HG03196 (cell line): Measurements from ENCODE around the gene TOP3A.
A peak's percentile ranks its signal among the peaks of the same experiment; 100 is the strongest.

ENCODE experiments used
- ATAC-seq: cut with Tn5 transposase; IDR thresholded peaks from one replicate; pipeline ENCODE4 v1.9.1; 2021; ENCODE audit not compliant: unreplicated experiment

The TOP3A gene

GRCh38 chr17:18278867-18279266, 35.9 kb downstream of the TOP3A start:
- ATAC-seq = no peak

DNA sequence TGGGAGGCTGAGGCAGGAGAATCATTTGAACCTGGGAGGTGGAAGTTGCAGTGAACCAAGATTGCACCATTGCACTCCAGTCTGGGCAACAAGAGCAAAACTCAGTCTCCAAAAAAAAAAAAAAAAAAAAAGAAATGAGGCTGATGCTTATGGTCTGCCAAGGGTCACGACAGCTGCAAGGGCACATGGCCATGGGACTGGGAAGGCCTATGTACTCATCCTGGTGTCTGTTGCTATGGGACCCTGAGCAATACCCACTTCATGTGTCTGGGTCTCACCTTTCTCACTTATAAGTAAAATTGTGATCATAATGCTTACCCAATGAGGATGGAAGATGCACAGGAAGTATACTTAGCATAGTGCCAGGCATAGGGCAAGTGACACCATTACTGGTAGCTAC, 37.7 kb downstream of the TOP3A start:
- ATAC-seq = no peak

- ATAC-seq = no peak
These were observed 44.5 kb downstream of the TOP3A start for GRCh38 chr17:18270046-18270931.

DNA sequence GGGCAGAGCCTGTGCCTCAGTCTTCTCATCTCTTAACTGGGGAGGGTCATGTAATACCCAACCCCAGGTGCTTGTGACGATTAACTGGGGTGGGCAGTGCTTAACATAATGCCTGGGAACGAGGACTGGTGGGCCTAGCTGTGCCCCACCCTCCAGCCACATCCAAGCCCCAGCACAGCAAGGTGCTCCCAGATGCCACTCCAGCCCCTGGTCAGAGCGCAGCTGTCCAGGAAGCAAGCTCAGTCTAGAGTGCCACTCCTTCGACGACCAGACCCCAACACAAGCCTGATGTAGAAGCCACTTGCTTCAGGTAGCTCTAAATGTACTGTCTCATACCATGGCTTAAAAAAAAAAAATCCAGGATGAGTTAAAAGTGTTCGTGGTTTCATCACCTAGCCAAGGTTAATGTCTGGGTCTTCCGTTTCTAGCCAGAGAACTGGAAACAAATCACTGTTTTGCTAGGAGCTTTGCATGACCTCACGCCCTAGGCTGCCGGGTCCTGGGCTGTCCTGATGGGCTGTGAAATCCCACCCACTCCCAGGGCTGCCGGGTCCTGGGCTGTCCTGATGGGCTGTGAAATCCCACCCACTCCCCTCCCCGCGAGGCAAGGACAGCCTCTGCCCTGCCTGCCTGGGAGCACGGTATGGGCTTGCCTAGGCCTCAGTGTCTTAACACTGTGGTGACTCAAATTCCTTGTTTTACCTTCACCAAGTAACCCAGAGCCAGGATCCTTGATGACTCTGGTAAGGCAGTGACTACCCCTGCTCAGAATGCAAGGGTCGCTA, 46.7 kb downstream of the TOP3A start:
- ATAC-seq = no peak

DNA sequence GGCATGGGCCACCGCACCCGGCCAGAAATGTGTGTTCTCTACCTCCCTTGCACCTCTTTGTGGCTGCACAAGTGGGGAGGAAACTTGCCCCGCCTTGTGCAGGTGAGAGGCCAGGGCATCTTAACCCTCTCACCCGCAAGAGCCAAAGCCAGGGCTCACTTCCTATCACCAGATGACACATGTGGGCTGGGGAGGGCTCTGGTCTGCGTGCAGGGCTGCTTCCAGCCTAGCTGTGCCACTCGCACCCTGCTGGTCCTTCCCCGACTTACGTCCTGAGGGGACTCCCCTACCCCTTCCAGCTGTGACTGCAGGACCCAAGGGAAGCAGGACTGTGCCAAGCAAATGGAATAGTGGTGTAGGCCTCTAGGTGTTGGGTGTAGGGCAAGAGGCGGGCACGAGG, 47.4 kb downstream of the TOP3A start:
- no peak for ATAC-seq

DNA sequence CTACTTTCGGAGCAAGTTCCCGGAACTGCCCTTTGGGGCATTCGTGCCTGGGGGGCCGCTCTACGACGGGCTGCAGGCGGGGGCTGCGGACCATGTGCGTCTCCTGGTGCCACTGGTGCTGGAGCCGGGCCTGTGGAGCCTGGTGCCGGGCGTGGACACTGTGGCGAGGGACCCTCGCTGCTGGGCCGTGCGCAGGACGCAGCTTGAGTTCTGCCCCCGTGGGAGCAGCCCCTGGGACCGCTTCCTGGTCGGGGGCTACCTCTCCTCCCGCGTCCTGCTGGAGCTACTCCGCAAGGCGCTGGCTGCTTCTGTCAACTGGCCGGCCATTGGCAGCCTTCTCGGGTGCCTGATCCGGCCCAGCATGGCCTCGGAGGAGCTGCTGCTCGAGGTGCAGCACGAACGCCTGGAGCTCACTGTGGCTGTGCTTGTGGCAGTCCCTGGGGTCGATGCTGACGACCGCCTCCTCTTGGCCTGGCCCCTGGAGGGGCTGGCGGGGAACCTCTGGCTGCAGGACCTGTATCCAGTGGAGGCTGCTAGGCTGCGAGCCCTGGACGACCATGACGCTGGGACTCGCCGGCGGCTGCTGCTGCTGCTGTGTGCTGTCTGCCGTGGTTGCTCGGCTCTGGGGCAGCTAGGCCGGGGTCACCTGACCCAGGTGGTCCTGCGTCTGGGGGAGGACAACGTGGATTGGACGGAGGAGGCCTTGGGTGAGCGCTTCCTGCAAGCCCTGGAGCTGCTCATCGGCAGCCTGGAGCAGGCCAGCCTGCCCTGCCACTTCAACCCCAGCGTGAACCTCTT, 50.7 kb downstream of the TOP3A start:
- no peak for ATAC-seq

DNA sequence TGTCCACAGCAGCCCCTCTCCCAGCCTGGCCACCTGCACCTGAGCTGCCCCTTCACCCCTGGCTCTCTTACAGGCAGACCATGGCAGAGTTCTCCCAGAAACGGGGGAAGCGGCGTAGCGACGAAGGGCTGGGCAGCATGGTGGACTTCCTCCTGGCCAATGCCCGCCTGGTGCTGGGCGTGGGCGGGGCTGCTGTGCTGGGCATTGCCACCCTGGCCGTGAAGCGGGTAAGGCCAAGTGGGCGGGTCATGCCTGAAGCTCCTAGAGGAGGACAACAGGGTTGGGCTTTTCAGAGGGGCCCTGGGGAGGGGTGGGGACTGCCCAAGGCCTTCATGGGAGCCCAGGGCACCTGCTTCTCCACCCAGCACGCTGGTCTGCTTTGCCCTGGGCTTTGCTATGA, 52.2 kb downstream of the TOP3A start:
- ATAC-seq = no peak

GRCh38 chr17:18262111-18262510, 52.7 kb downstream of the TOP3A start:
- no peak for ATAC-seq

GRCh38 chr17:18261659-18262058, 53.1 kb downstream of the TOP3A start:
- no peak for ATAC-seq

- no peak for ATAC-seq
These were observed 53.7 kb downstream of the TOP3A start for GRCh38 chr17:18261146-18261515.

GRCh38 chr17:18260332-18261145, 54.3 kb downstream of the TOP3A start, which contains the start of gene MIEF2:
Gene MIEF2 (plus strand): TSS chr17:18260662. CDS start chr17:18262721, 2,059 bp downstream.
- peak; percentile 75 for ATAC-seq

DNA sequence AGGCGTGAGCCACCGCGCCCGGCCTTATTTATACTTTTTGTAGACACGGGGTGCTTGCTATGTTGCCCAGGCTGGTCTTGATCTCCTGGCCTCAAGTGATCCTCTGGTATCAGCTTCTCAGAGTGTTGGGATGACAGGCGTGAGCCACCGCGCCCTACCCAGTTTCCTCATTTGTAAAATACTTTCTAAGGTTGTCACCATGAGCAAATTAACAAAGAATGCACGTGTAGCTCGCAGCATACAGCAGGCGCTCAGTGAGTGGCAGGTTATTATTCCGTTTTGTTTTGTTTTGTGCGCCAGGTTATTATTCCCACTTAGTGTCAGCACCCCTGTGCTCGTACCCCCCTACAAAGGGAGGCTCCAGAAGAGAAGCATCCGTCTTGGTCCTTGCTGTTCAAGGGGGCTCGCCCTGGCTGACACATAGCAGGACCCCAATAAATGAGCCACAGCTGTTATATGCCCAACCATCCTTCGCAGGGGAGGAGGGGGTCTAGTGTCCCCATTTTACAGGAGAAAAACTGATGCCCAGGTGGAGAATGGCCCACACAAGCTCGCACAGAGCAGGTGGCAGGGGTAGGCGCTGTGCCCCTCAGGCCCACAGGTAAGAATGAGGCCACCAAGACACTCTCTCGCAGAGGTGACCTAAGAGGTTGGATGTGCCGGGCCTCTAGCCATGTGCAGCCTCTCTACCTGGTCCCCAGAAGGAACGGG, 55.0 kb downstream of the TOP3A start:
- ATAC-seq = no peak

DNA sequence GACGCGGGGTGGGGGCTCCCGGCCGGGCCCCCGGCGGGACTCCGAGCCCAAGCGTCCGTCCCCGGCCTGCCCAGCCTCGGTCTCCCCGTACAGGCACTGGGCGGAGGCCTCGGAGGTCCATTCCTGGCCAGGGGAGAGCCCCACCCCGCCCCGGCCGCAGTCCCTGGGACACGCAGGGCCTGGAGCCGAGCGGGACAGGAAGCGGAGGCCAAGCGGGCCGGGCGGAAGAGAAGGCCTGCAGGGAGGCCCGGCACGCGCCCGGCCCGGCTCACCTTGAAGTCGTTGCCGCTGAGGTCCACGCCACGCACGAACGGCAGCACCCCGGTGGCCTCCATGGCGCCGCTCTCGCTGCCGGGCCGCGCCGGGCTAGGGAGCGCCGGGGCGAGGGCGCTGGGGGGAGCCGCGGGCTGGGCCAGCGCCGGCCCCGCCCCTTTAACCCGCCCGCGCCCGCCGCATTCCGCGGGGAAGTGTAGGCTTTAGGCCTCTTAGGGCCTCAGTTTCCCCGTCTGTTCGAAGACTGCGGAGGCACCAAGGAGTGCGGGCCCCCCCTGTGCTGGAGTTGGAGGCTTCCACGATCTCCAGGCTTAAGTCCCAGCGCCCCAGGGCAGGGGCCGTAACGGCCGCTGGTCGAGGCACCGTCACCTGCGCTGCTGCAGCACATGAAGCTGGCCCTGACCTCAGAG, 56.3 kb downstream of the TOP3A start, which contains the start of gene FLII:
Gene FLII (minus strand): TSS at position 383 of the 683 bp plus-strand sequence. CDS start 48 bp downstream, at position 335.
- ATAC-seq = peak; percentile 25

- ATAC-seq = peak; percentile 20
These were observed 56.8 kb downstream of the TOP3A start for GRCh38 chr17:18257982-18258355.

DNA sequence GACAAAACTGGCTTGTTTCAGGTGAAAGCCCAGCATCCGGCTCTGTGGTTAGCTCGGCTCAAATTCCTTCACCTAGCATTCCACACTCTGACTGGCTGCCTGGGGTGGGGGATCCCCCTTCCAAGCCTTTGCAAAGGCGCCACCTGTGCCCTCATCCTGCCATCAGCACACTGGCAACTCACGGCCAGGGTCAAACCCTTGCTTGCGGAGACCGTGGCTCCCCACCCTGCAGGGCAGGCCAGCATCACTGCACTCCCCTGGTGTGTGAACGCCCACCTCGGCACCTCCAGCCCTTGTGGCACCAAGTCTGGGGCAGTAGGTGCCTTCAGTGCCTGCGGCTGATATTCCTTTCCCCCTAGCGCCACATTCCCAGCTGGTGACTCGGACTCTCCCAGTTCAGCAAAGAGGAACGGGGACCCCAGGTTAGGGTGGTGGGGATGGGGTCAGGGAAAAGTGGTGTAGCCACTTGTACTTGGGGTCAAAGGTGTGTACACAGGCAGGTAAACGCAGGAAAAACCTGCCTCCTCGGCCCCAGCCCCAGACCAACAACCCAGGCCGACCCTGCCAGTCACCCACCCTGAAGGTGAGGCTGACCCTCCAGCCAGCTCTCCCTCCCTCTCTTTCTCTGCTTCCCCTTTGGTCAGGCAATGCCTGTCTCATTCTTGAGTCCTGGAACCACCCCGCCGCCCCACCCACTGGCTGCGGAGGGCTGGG, 57.4 kb downstream of the TOP3A start:
- no peak for ATAC-seq

GRCh38 chr17:18256776-18257175, 58.0 kb downstream of the TOP3A start:
- no peak for ATAC-seq

DNA sequence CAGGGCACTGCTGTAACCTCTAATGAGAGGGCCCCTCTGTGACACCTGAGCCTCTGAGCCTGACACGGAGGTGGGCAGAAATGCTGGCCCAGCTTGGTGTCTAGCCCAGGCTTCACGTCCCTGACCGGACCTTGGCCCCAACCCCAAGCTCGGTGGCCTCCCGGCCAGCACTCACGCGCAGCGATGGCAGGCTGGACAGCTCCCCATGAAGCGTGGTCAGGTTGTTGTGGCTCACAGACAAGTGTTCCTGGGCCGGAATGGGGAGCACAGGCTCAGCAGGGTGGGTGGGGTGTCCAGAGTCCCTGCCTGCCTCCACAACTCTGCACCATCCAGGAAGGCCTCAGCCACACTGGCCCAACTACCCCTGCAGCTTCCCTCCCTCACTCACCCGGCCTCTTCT, 58.4 kb downstream of the TOP3A start:
- ATAC-seq = no peak

GRCh38 chr17:18254888-18255649, 59.7 kb downstream of the TOP3A start:
- no peak for ATAC-seq
